ENCODE measurements around the gene TTN. TPM values are rescaled to one million over a fixed set of nuclear protein-coding genes. Genes with fewer than 3 reads are reported as not detected.

The TTN gene
- under 0.01 TPM in 2 replicates for total RNA-seq

- no peak for TF ChIP-seq CTCF (IDR thresholded peaks at IDR 0.05; ENCODE audit: insufficient read depth, low read depth, low read length)
- no peak within 1 kb of the TSS for H3K4me3 ChIP-seq (ENCODE audit: low read depth, low read length)
- DNase-seq (ENCODE audit: low read depth): no peak
These were observed at the start of gene TTN for GRCh38 chr2:178807227-178808008. TTN (minus strand) TSS chr2:178807423; CDS start chr2:178804642, 2,781 bp downstream.

GRCh38 chr2:178855151-178855550 is 47.9 kb upstream of the TTN start:
- H3K4me3 ChIP-seq (ENCODE audit: low read depth, low read length): no peak overlapping the region
- no peak for TF ChIP-seq CTCF (IDR thresholded peaks at IDR 0.05; ENCODE audit: insufficient read depth, low read depth, low read length)
- no peak for DNase-seq (ENCODE audit: low read depth)

- TF ChIP-seq CTCF (IDR thresholded peaks at IDR 0.05; ENCODE audit: insufficient read depth, low read depth, low read length): no peak
- H3K4me3 ChIP-seq (ENCODE audit: low read depth, low read length): no peak overlapping the region
- DNase-seq (ENCODE audit: low read depth): no peak
These were observed 41.1 kb upstream of the TTN start for GRCh38 chr2:178848335-178848734.

- TF ChIP-seq CTCF (IDR thresholded peaks at IDR 0.05; ENCODE audit: insufficient read depth, low read depth, low read length): no peak
- no peak for DNase-seq (ENCODE audit: low read depth)
- H3K4me3 ChIP-seq (ENCODE audit: low read depth, low read length): no peak overlapping the region
These were observed 39.2 kb upstream of the TTN start for GRCh38 chr2:178846458-178846802.

GRCh38 chr2:178845566-178846457 is 38.6 kb upstream of the TTN start:
- peak; percentile 8 for DNase-seq (ENCODE audit: low read depth)
- no peak overlapping the region for H3K4me3 ChIP-seq (ENCODE audit: low read depth, low read length)
- TF ChIP-seq CTCF (IDR thresholded peaks at IDR 0.05; ENCODE audit: insufficient read depth, low read depth, low read length): no peak

GRCh38 chr2:178844701-178845100 is 37.5 kb upstream of the TTN start:
- no peak overlapping the region for H3K4me3 ChIP-seq (ENCODE audit: low read depth, low read length)
- no peak for TF ChIP-seq CTCF (IDR thresholded peaks at IDR 0.05; ENCODE audit: insufficient read depth, low read depth, low read length)
- no peak for DNase-seq (ENCODE audit: low read depth)

Data from fibroblast of villous mesenchyme (primary cell).